ENCODE data around the gene NKAPD1. TPM values are rescaled to one million over a fixed set of nuclear protein-coding genes. Genes with fewer than 3 reads are reported as not detected.

NKAPD1 gene
- total and polyA plus RNA-seq, 9 of the 15 experiments (the other 6 are each of a cell fraction or from before 2014, with no cell fraction given): 14.1 to 73.5 (median 29.3) TPM

DNA sequence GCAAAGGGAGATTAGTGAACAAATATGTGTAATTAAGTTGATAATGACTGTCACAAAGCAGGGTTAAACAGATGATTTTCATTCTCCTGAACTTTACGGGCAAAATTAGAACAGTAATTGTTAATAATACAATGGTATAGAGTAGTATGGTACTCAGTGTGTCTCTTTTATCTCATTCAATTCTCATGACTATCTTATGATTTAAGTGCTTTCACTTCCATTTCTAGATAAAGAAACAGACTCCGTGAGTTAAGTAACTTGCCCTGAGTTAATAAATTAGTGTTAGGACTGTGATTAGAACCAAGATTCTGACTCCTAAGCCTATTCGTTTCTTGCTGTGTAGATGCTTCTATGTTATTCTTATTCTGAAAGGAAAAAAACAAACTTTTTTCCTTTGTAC lies 22.3 kb upstream of the NKAPD1 start (continued):
- TF ChIP-seq TEAD2 (tag; IDR thresholded peaks at IDR 0.05) (no peak), FOXA1 (IDR thresholded peaks at IDR 0.05; ENCODE audit: borderline replicate concordance) (no peak), HDAC8 (tag; IDR thresholded peaks at IDR 0.05) (no peak), ZNF143 (CRISPR knock-in tag; IDR thresholded peaks at IDR 0.05) (no peak), MCM5 (IDR thresholded peaks at IDR 0.05; ENCODE audit: low read depth) (no peak), SUPT5H (IDR thresholded peaks at IDR 0.05) (no peak), CBFA2T2 (conservative IDR thresholded peaks at IDR 0.05) (no peak)
- TF ChIP-seq, protein P1, sequence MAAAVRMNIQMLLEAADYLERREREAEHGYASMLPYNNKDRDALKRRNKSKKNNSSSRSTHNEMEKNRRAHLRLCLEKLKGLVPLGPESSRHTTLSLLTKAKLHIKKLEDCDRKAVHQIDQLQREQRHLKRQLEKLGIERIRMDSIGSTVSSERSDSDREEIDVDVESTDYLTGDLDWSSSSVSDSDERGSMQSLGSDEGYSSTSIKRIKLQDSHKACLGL (CRISPR knock-in tag; IDR thresholded peaks at IDR 0.05; ENCODE audit: borderline replicate concordance, poor library complexity, severe bottlenecking): no peak

DNA sequence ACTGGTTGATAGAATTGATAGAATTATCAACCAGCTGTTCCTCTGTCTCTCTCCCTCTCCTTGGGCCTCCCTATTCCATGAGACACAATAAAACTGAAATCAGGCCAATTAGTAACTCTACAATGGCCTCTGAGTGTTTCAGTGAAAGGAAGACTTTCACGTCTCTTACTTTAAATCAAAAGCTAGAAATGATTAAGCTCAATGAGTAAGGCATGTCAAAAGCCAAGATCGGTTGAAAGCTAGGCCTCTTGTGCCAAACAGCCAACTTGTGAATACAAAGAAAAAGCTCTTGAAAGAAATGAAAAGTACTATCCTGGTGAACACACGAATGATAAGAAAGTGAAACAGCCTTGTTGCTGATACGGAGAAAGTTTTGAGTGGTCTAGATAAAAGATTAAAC lies 16.9 kb upstream of the NKAPD1 start:
- H2AFZ ChIP-seq (ENCODE audit: low read depth, low read length): no peak overlapping the region
- in situ Hi-C loops (cut with MboI) (no loop called here), intact Hi-C loops (cut with micrococcal nuclease) (no loop called here)
- H3K79me2 ChIP-seq (ENCODE audit: control insufficient read depth, insufficient read depth, low read length): no peaks in the 10 kb centered on the region
- FAIRE-seq (no peak), DNase-seq (ENCODE audit: extremely low read depth in 1 of 4, low spot score in 3 of 4) (no peak), ATAC-seq (no peak)
- H3K27me3 ChIP-seq (ENCODE audit: control insufficient read depth in 2 of 2, insufficient read depth in 2 of 2, low read length in 2 of 2): no peaks in the 10 kb centered on the region
- no peak overlapping the region for H3K27ac ChIP-seq (ENCODE audit: extremely low read depth, low read depth, low read length)
- POLR2A ChIA-PET: interaction anchor here (0.6 kb wide), 1 partner anchor 26 kb away, joined by 3 read pairs; no protein-coding TSS in a partner anchor
- H3K4me3 ChIP-seq: no peak overlapping the region
- H4K20me1 ChIP-seq (replicated peaks; ENCODE audit: control insufficient read depth, insufficient read depth, low read length): no peaks in the 10 kb centered on the region
- H3K9me3 ChIP-seq (replicated peaks; ENCODE audit: control insufficient read depth, insufficient read depth, low read depth, low read length): no peaks in the 10 kb centered on the region
- peaks cover 89% of the 10 kb centered on the region for H3K36me3 ChIP-seq (ENCODE audit: control insufficient read depth, insufficient read depth, low read length)
- WGBS (ENCODE audit: insufficient coverage, low coverage, missing lambda C conversion rate): 78% methylated on average over 4 of the region's 4 CpGs
- H3K9ac ChIP-seq (ENCODE audit: insufficient read depth in 1 of 2, low read depth in 2 of 2, low read length in 2 of 2): no peak overlapping the region
- CTCF ChIA-PET (ENCODE audit: low intra/inter-chr PET ratio): no interaction called here
- H3K4me2 ChIP-seq (ENCODE audit: insufficient read depth, low read length): no peak overlapping the region
- no peaks in the 10 kb centered on the region for H3K4me1 ChIP-seq (replicated peaks in 1 of 2; ENCODE audit: control insufficient read depth in 2 of 2, insufficient read depth in 2 of 2, low read length in 2 of 2)
- no peaks in the 10 kb centered on the region for H3K9me1 ChIP-seq (ENCODE audit: control insufficient read depth, insufficient read depth, low read length)
- TSS peak; percentile 20 for BruUV-seq (replicated peaks)
- TF ChIP-seq SRSF3 (IDR thresholded peaks at IDR 0.05; ENCODE audit: insufficient read depth, low read length): no peak
- TF ChIP-seq, protein P2, sequence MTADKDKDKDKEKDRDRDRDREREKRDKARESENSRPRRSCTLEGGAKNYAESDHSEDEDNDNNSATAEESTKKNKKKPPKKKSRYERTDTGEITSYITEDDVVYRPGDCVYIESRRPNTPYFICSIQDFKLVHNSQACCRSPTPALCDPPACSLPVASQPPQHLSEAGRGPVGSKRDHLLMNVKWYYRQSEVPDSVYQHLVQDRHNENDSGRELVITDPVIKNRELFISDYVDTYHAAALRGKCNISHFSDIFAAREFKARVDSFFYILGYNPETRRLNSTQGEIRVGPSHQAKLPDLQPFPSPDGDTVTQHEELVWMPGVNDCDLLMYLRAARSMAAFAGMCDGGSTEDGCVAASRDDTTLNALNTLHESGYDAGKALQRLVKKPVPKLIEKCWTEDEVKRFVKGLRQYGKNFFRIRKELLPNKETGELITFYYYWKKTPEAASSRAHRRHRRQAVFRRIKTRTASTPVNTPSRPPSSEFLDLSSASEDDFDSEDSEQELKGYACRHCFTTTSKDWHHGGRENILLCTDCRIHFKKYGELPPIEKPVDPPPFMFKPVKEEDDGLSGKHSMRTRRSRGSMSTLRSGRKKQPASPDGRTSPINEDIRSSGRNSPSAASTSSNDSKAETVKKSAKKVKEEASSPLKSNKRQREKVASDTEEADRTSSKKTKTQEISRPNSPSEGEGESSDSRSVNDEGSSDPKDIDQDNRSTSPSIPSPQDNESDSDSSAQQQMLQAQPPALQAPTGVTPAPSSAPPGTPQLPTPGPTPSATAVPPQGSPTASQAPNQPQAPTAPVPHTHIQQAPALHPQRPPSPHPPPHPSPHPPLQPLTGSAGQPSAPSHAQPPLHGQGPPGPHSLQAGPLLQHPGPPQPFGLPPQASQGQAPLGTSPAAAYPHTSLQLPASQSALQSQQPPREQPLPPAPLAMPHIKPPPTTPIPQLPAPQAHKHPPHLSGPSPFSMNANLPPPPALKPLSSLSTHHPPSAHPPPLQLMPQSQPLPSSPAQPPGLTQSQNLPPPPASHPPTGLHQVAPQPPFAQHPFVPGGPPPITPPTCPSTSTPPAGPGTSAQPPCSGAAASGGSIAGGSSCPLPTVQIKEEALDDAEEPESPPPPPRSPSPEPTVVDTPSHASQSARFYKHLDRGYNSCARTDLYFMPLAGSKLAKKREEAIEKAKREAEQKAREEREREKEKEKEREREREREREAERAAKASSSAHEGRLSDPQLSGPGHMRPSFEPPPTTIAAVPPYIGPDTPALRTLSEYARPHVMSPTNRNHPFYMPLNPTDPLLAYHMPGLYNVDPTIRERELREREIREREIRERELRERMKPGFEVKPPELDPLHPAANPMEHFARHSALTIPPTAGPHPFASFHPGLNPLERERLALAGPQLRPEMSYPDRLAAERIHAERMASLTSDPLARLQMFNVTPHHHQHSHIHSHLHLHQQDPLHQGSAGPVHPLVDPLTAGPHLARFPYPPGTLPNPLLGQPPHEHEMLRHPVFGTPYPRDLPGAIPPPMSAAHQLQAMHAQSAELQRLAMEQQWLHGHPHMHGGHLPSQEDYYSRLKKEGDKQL (CRISPR knock-in tag; IDR thresholded peaks at IDR 0.05; ENCODE audit: borderline replicate concordance): no peak
- TF ChIP-seq LARP7 (IDR thresholded peaks at IDR 0.05): no peak
- TF ChIP-seq, protein P3, sequence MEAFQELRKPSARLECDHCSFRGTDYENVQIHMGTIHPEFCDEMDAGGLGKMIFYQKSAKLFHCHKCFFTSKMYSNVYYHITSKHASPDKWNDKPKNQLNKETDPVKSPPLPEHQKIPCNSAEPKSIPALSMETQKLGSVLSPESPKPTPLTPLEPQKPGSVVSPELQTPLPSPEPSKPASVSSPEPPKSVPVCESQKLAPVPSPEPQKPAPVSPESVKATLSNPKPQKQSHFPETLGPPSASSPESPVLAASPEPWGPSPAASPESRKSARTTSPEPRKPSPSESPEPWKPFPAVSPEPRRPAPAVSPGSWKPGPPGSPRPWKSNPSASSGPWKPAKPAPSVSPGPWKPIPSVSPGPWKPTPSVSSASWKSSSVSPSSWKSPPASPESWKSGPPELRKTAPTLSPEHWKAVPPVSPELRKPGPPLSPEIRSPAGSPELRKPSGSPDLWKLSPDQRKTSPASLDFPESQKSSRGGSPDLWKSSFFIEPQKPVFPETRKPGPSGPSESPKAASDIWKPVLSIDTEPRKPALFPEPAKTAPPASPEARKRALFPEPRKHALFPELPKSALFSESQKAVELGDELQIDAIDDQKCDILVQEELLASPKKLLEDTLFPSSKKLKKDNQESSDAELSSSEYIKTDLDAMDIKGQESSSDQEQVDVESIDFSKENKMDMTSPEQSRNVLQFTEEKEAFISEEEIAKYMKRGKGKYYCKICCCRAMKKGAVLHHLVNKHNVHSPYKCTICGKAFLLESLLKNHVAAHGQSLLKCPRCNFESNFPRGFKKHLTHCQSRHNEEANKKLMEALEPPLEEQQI (IDR thresholded peaks at IDR 0.05): no peak
- TF ChIP-seq SAFB2 (IDR thresholded peaks at IDR 0.05; ENCODE audit: borderline replicate concordance, low read depth, low read length, severe bottlenecking): no peak
- no peak for TF ChIP-seq ZNF197 (CRISPR knock-in tag; IDR thresholded peaks at IDR 0.05; ENCODE audit: low read depth)
- TF ChIP-seq ZNF282 (CRISPR knock-in tag; IDR thresholded peaks at IDR 0.05): no peak
